Mucosa of descending colon (tissue), 3 donors: ENCODE measurements around the gene KAZALD1. TPM values are rescaled to one million over a fixed set of nuclear protein-coding genes. Genes with fewer than 3 reads are reported as not detected.

Experiments
- ATAC-seq: fragments of 200-7000 bp; cut with Tn5 transposase; one replicate; pipeline ENCODE4 v1.9.1; 2020; ENCODE audit warnings: mild to moderate bottlenecking, moderate library complexity
- DNase-seq, 3 donors: peaks; one replicate each; pipeline ENCODE4 v3.0.0-alpha.2; 2020
- H3K36me3 ChIP-seq: fragments of 200-600 bp; one replicate; pipeline ENCODE4 v1.8.0; 2021; ENCODE audit warnings: low read depth, mild to moderate bottlenecking
- H3K4me1 ChIP-seq: fragments of 200-600 bp; one replicate; pipeline ENCODE4 v1.8.0; 2021; ENCODE audit warnings: low read depth, mild to moderate bottlenecking
- H3K4me3 ChIP-seq: fragments of 200-600 bp; one replicate; pipeline ENCODE4 v1.8.0; 2021; ENCODE audit warnings: mild to moderate bottlenecking
- H3K9me3 ChIP-seq: fragments of 200-600 bp; one replicate; pipeline ENCODE4 v1.8.0; 2021; ENCODE audit warnings: mild to moderate bottlenecking
- intact Hi-C, 2 donors: fragments of 100-400 bp; cut with DNase I in 1 of 2; cut with micrococcal nuclease in 1 of 2; formaldehyde crosslinking; loops; one replicate each; pipeline versions ENCODE4 v1.11.0 to v1.11.1; 2022; cut with DNase I, micrococcal nuclease
- total RNA-seq, 3 donors: library from RNA; stranded (reverse); fragmentation: NEBNext Ultra II Directional in 2 of 3; extraction: Animal tissue kit (Norgen Biotek cat#: 25700) in 2 of 3; gene quantifications; one replicate each; pipeline versions ENCODE4 v1.2.1 to v1.2.4, GENCODE V29; 2021 to 2023
- TF ChIP-seq, protein P1 (sequence below): fragments of 200-600 bp; IDR thresholded peaks from one replicate; pipeline ENCODE4 v1.8.0; 2022; ENCODE audit warnings: antibody characterized with exemption, mild to moderate bottlenecking
- donor health status: DM: no; HTN: no; CAD: no; lungs with moderate emphysema.
- donor health status: DM: no; HTN: no; CAD: no.
- donor health status: DM: no; HTN: yes; CAD: no.

KAZALD1 gene
- total RNA-seq, 3 donors from 2014 or later, result 8.5 to 20.0 (median 16.7) TPM

DNA sequence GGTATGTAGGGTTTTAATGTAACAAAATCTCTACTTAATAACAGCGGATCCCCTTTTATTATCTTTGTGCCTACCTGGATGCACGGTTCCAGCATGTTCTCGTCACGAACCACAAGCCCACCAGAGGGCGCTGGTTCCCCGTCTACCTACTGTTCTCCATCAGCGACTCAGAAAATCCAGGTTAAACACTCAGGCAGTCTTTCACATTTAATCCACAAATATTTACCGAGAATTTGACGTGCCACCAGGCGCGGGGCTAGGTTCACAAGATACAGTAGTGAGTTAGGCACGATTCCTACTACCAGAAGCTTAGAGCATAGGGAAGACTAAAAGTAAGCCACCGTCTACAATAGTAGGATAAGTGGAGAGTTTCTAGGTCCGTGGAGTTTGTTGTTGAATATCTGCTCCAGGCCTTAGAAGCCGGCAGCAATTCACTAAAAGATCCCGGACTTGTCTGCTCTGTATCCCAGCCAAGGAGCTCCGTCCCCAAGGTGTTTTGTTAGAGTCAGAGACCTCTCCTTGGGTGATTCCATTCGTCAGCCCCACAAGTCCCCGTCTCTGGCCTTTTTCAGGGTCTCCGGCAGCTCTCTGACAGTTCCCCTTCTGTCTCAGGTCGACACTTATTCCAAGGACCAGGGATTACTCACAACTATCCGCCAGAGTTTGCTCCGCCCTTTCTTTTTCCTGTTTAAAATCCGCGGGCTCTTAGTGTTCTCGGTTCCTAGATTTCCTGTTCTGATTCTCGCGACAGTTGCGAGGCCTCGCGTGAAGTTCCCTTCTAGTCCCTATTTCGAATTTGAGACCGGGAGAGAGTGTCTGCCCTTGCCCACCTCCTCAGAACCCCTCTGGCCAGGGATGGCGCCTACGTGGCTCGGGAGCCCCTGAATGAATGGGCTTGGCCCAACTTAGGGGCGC is 1.5 kb upstream of the KAZALD1 start:
- Histone ChIP-seq H3K36me3 (no peaks in the 10 kb centered on the region), H3K4me3 (peak overlapping the region; percentile 77), H3K9me3 (no peaks in the 10 kb centered on the region), H3K4me1 (peaks cover 28% of the 10 kb centered on the region)
- DNase-seq, result peak; percentile 92 to 98 (median 94)
- intact Hi-C loops, result no loop called here
- peak; percentile 73 for ATAC-seq
- TF ChIP-seq, protein P1, sequence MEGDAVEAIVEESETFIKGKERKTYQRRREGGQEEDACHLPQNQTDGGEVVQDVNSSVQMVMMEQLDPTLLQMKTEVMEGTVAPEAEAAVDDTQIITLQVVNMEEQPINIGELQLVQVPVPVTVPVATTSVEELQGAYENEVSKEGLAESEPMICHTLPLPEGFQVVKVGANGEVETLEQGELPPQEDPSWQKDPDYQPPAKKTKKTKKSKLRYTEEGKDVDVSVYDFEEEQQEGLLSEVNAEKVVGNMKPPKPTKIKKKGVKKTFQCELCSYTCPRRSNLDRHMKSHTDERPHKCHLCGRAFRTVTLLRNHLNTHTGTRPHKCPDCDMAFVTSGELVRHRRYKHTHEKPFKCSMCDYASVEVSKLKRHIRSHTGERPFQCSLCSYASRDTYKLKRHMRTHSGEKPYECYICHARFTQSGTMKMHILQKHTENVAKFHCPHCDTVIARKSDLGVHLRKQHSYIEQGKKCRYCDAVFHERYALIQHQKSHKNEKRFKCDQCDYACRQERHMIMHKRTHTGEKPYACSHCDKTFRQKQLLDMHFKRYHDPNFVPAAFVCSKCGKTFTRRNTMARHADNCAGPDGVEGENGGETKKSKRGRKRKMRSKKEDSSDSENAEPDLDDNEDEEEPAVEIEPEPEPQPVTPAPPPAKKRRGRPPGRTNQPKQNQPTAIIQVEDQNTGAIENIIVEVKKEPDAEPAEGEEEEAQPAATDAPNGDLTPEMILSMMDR, result peak; percentile 81

DNA sequence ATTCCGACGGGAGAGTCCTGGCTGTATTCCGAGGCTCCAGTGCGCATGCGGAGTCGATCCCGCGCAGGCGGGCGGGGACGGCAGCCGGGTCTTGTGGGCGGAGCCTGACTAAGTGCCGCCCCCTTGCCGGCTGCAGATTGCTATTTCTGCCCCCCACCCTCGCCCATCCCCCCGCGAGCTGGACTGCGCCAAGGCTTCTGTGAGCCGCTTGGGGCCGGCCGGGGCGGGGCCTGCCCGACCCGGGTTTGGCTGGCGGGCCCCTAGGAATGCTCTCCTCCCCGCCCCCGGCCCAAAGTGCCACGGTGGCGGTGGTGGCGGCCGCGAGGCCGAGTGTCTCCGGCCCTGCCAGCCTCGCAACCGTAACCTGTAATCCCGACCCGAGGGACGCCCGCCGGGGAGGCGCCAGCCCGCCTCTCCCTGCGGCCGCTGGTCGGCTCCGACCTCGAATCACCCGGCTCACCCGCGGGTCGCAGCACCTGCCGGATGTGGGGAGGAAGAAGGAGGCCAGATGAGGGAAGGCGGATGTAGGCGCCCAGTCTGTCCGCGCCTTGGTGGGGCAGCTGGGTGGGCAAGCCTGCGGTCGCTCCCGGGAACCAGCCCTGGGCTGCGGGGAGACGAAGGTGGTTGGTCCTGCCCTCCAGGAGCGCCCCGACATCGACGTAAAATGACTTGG is 702 bp upstream of the KAZALD1 start:
- no peaks in the 10 kb centered on the region for H3K36me3 ChIP-seq
- intact Hi-C loops, result no loop called here
- TF ChIP-seq, protein P1, result no peak
- DNase-seq (peak; percentile 97 to 99 (median 98)), ATAC-seq (peak; percentile 90)
- peaks cover 35% of the 10 kb centered on the region for H3K4me1 ChIP-seq
- no peaks in the 10 kb centered on the region for H3K9me3 ChIP-seq
- peak overlapping the region; percentile 77 for H3K4me3 ChIP-seq

DNA sequence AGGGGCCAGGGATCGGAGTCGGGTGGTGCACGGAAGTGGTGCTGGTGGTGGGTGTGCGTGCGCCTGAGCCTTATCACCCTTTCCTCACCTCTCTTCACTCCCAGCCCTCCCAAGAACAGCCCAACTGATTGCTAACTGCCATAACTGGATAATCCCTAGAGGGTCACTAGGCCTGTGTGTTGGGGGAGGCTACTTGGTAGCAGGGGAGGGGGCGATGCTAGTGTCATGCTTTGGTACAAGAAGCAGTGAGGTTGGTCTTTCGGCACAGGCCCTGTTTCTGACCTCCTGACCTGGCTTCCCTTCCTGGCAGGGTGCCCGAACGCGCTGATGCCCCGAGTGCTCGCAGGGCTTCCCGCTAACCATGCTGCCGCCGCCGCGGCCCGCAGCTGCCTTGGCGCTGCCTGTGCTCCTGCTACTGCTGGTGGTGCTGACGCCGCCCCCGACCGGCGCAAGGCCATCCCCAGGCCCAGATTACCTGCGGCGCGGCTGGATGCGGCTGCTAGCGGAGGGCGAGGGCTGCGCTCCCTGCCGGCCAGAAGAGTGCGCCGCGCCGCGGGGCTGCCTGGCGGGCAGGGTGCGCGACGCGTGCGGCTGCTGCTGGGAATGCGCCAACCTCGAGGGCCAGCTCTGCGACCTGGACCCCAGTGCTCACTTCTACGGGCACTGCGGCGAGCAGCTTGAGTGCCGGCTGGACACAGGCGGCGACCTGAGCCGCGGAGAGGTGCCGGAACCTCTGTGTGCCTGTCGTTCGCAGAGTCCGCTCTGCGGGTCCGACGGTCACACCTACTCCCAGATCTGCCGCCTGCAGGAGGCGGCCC is 652 bp downstream of the KAZALD1 start:
- Histone ChIP-seq H3K9me3 (no peaks in the 10 kb centered on the region), H3K36me3 (no peaks in the 10 kb centered on the region), H3K4me1 (peaks cover 41% of the 10 kb centered on the region), H3K4me3 (no peak overlapping the region)
- intact Hi-C loops, result no loop called here
- ATAC-seq (peak; percentile 36), DNase-seq (peak; percentile 67 to 85 (median 84))
- TF ChIP-seq, protein P1, result peak; percentile 74

DNA sequence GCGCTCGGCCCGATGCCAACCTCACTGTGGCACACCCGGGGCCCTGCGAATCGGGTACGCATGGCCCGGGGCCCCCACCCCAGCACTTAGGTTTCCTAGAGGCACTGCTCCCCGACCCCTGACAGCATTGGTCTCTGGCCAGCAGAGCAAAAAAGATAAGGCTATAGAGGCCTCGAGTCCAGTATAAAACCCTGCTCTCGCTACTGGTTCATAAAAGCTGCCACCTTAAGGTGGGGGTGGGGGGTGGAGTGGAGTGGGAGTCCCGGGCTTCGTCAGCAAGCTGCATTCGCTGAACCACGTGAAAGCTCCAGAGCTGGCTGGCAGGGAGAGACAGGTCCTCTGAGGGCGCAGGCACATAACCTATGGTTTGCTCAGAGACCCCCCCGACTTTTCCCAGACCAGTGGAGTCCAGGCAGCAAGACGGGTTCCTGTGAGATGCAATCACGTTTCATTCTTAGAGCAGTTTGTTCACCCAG is 1.3 kb downstream of the KAZALD1 start:
- Histone ChIP-seq H3K4me3 (no peak overlapping the region), H3K36me3 (no peaks in the 10 kb centered on the region), H3K4me1 (peaks cover 41% of the 10 kb centered on the region), H3K9me3 (no peaks in the 10 kb centered on the region)
- no peak for ATAC-seq
- intact Hi-C loops, result no loop called here
- TF ChIP-seq, protein P1, result no peak
- DNase-seq, result peak in 1 of 3 donors; percentile 79
